Brain microvascular endothelial cell (primary cell): ENCODE data around the gene ANKRD2.

Experiments
- DNase-seq: peaks from one replicate; pipeline ENCODE4 v3.0.0-alpha.2; 2020
- H3K27ac ChIP-seq: fragments of 250-450 bp; sonication (Bioruptor Pico); 2 replicates; pipeline ENCODE4 v1.5.1; 2020; ENCODE audit warnings: mild to moderate bottlenecking, moderate library complexity
- H3K27me3 ChIP-seq: fragments of 250-450 bp; sonication (Bioruptor Pico); replicated peaks from 2 replicates; pipeline ENCODE4 v1.5.1; 2020; ENCODE audit warnings: mild to moderate bottlenecking
- H3K36me3 ChIP-seq: fragments of 250-450 bp; sonication (Bioruptor Pico); replicated peaks from 2 replicates; pipeline ENCODE4 v1.5.1; 2020; ENCODE audit warnings: mild to moderate bottlenecking
- H3K4me3 ChIP-seq: 2 replicates; pipeline ENCODE4 v1.5.1; 2011; ENCODE audit warnings: low read depth, mild to moderate bottlenecking, control low read depth, low read length, moderate library complexity
- in situ Hi-C: cut with HindIII; loops from 2 replicates; pipeline ENCODE4 v1.10.0; 2017; ENCODE audit warnings: low sequenced_read_pairs, low pct_ligation_motif_present
- TF ChIP-seq, protein P1 (sequence below): IDR thresholded peaks from 2 replicates; pipeline ENCODE4 v1.5.1; 2011; ENCODE audit warnings: low read depth, mild to moderate bottlenecking, moderate library complexity, low read length, control low read depth, inconsistent platforms; ENCODE audit errors: missing control alignments

Gene ANKRD2

DNA sequence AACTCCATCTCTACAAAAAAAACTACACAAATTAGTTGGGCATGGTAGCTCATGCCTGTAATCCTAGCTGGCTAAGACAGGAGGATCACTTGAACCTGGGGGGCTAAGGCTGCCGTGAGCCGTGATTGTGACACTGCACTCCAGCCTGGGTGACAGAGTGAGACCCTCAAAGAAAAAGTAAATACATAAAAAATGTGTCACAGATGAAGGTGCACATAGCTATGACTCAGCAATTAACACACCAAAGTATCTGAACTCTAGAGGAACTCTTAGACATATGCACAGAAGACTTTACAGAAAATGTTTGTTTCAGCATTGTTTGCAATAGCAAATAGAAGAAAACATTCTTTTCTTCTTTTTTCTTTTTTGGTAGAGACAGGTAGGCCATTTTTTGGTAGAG, 25.2 kb downstream of the ANKRD2 start:
- Histone ChIP-seq H3K36me3 (no peaks in the 10 kb centered on the region), H3K27ac (no peak overlapping the region), H3K27me3 (no peaks in the 10 kb centered on the region), H3K4me3 (no peak overlapping the region)
- no peak for DNase-seq
- TF ChIP-seq, protein P1, sequence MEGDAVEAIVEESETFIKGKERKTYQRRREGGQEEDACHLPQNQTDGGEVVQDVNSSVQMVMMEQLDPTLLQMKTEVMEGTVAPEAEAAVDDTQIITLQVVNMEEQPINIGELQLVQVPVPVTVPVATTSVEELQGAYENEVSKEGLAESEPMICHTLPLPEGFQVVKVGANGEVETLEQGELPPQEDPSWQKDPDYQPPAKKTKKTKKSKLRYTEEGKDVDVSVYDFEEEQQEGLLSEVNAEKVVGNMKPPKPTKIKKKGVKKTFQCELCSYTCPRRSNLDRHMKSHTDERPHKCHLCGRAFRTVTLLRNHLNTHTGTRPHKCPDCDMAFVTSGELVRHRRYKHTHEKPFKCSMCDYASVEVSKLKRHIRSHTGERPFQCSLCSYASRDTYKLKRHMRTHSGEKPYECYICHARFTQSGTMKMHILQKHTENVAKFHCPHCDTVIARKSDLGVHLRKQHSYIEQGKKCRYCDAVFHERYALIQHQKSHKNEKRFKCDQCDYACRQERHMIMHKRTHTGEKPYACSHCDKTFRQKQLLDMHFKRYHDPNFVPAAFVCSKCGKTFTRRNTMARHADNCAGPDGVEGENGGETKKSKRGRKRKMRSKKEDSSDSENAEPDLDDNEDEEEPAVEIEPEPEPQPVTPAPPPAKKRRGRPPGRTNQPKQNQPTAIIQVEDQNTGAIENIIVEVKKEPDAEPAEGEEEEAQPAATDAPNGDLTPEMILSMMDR: no peak
- in situ Hi-C loops: no loop called here

DNA sequence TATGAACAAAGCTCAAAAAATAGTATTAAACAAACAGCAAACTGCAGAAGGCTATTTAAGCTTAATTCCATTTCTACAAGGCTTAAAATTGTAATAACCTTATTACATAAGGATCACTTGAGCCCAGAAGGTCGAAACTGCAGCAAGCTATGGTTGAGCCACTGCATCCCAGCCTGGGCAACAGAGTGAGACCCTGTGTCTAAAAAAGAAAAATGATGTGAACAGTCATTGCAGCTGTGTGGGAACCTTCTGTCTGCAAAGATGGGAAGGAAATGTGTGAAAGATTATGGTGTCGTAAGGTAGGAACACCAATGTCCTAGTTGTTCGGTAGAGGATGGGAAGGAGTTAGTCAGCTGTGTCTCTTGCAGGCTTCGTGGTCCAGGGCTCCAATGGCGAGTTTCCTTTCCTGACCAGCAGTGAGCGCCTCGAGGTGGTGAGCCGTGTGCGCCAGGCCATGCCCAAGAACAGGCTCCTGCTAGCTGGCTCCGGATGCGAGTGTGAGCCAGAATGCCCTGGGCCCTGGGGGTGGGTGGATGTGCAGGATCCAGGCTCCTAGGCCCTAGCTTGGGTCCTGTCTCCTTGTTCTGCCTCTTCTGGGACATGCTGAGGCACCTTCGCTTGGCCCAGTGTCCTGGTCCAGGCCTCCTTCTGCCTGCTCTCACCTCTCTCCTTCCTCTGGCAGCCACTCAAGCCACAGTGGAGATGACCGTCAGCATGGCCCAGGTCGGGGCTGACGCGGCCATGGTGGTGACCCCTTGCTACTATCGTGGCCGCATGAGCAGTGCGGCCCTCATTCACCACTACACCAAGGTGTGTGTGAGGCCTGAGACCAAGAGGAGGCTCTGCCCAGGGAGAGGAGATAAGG, 26.1 kb downstream of the ANKRD2 start:
- Histone ChIP-seq H3K27ac (no peak overlapping the region), H3K4me3 (no peak overlapping the region), H3K27me3 (no peaks in the 10 kb centered on the region), H3K36me3 (no peaks in the 10 kb centered on the region)
- DNase-seq: no peak
- TF ChIP-seq, protein P1: no peak
- in situ Hi-C loops: no loop called here

- DNase-seq: no peak
- Histone ChIP-seq H3K27ac (no peak overlapping the region), H3K27me3 (no peaks in the 10 kb centered on the region), H3K4me3 (no peak overlapping the region), H3K36me3 (no peaks in the 10 kb centered on the region)
- TF ChIP-seq, protein P1: no peak
- in situ Hi-C loops: no loop called here
Measured at GRCh38 chr10:97599272-97599619, 26.7 kb downstream of the ANKRD2 start.

- H3K27ac ChIP-seq: no peak overlapping the region
- H3K4me3 ChIP-seq: no peak overlapping the region
- no peak for DNase-seq
- TF ChIP-seq, protein P1: no peak
- in situ Hi-C loops: no loop called here
- H3K36me3 ChIP-seq: no peaks in the 10 kb centered on the region
- no peaks in the 10 kb centered on the region for H3K27me3 ChIP-seq
Measured at GRCh38 chr10:97600616-97601015, 28.0 kb downstream of the ANKRD2 start.

DNA sequence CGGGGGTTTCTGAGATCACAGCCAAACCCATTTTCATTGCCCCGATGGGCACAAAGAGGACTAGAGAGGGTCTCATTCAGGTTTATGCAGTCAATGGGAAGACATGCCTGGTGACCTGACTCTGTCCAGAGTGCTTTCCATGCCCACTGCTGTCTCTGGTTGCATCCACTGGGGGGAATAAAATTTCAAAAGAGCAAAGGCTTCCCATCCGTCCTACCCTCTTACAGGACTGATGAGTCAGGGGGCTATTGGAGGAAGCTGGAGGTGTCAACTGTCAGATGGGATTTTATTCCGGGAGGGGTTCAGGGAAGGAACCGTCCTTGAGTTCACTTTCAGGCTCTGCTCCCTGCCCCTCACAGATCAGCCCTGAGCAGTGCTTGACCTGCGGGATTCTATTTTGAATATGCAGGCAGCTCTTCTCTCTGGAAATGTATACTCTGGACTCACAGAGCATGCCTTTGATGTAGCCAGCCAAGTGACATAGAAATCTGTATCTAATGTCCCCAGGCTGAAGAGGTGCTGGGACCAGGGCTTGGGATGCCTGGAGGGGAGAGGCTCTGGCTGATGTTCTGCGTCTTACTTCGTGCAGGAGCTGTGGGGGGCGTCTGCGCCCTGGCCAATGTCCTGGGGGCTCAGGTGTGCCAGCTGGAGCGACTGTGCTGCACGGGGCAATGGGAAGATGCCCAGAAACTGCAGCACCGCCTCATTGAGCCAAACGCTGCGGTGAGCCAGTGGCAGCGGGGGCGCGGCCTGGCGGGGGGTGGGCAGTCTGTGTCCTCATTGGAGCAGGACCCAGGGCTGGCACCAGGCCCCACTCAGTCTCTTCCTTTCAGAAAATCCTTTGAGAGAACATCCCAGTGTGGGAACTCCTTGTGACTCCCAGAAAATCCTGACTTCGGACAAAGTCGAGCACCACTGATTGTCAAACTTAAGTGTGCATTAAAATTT, 29.0 kb downstream of the ANKRD2 start:
- H3K4me3 ChIP-seq: no peak overlapping the region
- TF ChIP-seq, protein P1: no peak
- no peaks in the 10 kb centered on the region for H3K27me3 ChIP-seq
- no peak for DNase-seq
- no peaks in the 10 kb centered on the region for H3K36me3 ChIP-seq
- in situ Hi-C loops: no loop called here
- H3K27ac ChIP-seq: no peak overlapping the region
